ENCODE results near the gene MYOF.
A peak's percentile ranks its signal among the peaks of the same experiment; 100 is the strongest.
"Not testable (repeated sequence)": the region's sequence is repeated elsewhere in the genome, so short reads cannot be mapped to it uniquely, and the experiment has no call there.

Gene MYOF

DNA sequence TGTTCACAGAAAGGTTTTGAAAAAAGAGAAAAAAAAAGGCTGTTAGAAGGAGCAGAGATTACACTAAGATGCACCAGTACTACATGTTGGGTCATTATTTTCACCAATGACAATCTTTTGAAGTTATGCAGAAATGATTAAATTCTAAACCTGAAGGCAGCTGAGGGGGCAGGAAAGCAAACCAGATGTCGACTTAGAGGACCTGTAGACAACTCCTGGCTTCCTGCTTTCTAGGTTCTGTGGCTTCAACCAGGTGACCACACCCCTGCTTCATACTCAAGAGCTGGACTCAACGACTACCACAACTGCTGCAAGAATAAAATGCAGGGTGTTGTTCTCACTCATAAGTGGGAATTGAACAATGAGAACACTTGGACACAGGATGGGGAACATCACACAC is 30.0 kb downstream of the MYOF start:
- DNase-seq = no peak

DNA sequence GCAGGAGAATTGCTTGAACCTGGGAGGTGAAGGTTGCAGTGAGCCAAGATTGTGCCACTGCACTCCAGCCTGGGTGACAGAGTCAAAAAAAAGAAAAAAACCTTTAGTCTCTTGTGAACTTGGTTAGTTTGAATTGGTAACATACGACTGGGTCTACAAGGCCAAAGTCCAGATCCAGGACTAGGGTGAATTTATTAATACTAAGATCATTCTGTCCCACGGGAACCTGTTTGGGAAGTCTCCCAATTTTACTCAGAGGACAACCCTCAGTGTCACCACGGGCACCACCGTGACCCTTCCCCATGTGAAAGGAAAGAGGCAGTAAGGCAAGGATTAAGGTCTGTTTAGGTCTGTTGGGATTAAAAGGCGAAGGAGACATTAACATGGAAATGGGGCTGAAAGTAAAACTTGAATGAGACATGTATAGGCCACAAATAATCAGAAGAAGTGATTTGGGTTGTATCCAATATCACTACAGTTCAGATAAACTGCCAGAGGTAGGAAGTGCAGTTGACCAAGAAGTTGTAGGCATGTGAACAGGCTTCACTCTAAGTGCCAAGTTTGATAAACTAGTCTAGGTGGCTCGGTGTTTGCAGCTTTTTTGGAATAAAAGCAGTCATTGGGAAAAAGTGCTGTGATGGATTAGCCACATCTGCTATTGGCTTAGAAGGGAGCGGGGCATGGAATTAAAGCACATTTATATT is 30.7 kb downstream of the MYOF start:
- DNase-seq = no peak

DNA sequence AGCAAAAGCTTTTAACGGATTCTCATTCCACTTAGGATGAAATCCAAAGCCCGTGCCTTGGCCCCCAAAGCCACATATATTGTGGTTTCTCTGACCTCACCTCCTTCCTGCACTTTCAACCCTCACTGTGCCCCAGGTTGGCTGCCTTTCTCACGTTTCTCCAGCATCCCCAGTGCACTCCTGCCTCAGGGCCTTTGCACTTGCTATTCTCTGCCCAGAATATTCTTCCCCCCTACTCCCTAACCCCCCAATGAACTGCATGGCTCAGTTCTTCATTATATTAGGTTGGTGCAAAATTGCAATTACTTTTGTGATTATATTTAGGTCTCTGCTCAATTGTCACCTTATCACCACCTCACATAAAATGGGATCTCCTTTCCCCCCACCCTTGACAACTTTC is 34.2 kb downstream of the MYOF start:
- DNase-seq = no peak

DNA sequence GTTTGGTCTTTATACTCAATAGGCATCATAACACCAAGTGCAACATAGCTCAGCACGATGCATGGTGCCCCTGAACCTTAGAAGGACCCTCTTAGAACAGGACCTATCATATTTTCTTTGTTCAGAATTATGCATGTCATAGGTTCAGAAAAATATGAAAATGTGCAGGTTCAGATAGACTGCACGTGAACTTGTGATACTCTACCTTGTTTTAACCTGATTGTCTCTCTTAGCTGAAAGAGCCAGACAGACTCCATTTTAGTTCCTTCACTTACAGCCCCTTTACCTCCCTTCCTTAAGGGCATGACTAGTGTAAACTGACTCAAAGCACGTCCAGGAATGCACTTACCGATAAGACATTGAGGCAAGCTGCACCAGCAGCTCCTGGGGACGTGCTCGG is 35.1 kb downstream of the MYOF start:
- DNase-seq = no peak

DNA sequence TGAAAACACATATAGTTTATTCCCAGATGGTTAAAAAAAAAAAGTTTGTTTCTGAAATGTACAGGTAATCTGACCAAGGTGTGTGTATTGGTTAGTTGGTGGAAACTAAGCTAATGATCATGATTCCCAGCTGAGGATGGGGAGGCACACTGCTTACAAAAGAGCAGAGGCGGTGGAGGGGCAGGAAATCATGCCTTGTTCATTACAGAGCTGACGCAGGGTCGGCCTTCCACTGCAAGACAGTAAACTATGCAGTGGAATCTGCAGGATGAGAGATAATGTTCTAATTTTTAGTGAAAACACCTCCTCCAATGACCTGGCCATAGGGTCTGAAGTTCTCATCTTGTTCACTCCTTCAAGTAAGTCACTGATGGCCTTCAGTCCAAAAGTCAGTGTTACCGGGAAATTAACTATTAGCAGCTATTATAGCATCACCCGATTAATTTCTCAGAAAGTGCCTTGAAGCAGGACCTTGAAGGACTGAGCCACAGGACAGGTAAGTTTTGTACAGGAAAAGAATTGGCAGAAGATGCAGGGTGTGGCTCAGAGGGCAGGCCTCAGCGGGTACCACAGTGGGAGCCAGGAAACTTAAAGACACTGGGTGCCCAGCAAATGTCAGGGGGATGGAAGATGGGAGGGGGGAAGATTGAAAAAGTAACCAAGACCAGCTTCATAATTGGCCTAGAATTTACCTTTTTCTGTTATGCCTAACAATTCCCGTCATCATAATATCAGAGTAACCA is 36.0 kb downstream of the MYOF start:
- peak in 1 of 2 experiments; percentile 13 for DNase-seq

DNA sequence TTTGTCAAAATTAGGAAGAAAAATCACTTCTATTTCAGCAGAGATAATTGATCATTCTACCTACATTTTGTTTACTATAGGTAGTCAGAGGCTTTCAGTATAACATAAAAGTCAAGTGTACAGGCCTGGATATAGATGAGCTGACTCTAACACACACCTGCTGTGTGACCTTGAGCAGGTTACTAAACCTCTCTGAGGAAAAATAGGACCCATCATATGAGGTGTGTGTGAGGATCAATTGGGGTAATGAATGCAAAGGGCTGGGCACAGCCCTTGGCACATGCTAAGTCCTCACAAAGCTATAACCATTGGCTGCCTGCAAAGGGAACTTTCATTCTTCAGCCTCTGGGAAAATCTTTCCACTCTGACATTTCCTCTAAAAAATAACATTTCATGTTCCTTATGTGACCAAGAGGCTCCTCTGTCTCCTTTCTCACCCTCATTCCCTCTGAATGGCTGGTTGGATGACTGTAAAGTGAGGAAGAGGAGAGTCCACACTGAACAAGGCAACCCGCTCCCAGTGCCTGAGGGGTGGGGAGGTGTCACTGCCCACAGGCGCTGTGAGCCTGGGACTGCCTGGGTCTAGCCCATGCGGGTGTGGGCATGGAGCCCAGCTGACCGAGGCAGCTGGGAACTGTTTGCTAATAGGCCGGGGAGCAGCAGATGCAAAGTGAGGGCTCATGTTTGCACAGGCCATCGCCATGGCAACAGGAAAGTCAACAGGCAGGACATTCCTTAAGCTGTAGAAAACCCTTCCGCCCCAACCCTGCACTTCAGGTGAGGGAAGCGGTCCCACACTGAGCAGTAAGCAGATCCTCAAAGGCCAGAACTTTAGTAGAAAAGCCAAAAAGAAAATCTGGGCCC is 36.8 kb downstream of the MYOF start:
- DNase-seq = peak; percentile 93

DNA sequence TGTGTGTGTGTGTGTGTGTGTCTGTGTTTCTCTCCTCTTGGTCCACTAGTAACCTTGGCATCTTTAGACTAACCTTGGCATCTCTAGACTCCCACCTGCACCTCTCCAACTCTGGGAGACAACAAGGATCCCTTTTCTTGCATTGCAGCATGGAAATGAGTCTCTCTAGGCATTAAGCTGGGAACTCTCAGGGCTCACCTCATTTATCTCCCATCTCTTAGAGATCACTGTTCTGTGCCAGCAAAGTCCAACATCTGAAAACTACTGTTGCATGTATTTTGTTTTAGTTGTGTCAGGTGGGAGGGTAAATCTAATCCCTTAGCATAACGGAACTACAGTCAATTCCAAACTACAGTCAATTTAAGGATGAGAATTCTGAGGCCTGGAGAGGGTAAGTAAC is 38.7 kb downstream of the MYOF start:
- DNase-seq = no peak

DNA sequence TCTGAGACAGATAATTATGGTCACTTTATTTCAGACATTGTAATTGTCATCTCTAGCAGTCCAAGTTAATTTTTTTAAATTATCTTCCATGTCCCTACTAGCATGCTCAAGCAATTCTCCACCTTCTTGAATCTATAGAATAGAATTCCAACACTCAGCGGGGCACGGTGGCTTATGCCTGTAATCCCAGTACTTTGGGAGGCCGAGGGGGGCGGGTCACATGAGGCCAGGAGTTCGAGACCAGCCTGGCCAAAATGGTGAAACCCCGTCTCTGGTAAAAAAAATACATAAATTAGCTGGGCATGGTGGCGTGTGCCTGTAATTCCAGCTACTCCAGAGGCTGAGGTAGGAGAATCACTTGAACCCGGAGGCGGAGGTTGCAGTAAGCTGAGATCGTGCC is 39.4 kb downstream of the MYOF start:
- not testable (repeated sequence) for DNase-seq

DNA sequence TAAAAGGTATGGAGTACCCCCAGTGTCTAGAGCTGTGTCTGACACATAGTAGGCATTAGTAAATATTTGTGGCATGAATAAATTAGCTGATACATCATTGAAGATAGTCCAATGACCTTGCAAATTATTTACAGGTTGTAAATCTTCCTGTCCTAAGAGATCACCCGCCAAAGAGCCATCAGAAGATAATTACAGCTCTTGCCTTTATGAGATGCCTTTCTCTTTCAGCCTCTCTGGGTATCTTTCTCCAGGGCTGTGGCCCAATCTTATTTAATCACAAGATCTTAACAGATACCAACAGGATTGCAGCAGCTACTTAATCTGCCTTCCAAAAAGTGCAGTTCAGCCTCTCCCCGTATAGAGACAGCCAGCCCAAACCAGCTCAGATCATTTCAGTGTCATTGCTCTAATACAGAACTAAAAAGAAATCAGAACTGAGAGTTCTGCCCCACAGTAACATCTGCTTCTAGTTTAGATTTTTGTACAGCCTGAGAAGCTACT is 41.5 kb downstream of the MYOF start:
- no peak for DNase-seq

DNA sequence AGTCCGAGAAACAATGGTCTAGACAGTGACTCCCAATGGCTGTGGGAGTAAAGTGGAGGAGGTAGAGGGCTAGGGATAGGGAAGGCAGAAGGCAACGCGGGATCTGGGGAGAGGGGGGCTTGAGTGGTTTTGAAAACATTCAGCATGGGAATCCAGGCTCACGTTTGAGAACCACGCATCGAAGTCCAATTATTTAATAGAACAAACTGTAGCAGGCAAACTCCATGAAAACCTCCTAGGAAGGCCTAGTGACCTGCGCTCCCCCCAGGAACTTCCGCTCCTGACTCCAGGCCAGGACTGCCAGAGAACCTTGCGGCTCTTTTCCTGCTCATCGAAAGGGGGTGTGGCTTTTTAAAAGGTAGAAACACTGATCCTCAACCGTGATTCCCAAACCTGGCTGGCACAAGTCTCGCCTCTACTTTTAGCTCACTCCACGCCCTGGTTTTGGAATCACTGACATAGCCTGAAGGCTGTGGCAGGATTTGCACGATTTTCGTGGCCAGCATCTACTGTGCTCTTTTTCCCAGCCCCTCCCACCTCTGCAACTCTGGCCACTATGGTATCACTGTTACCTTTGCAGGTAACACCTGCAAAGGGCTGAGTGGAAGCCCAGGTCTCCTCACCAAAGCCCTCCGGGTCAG is 43.4 kb downstream of the MYOF start:
- peak in 1 of 2 experiments; percentile 20 for DNase-seq

DNA sequence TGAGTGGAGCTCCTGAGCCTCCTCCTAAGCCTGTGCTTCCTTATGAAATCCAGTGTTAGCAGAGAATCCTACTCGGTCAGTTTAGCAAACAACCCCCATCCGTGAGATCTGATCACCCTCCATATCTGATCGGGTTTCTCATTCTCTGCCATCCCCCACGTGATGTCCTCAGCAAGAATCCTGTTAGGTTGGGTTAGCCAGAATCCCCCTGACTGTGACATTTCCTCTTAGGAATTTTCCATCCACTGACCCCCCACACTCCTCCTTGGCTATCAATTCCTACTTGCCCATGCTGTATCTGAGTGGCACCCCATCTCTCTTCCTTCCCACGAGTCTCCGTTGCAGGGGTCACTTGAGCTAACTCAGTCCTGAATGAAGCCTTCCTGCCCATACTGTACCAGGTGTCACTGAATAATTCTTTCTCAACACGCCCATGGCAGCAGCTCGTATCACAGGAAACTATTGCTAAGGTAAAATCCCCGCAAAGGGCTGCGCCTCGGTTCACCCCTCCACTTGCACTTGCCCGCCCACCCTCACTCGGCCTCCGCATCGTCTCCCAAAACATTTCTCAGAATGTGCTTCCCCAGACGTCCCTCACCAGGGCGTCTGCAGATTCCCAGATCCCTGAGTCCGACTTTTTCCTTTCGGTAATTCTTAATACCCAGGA is 44.1 kb downstream of the MYOF start:
- no peak for DNase-seq

DNA sequence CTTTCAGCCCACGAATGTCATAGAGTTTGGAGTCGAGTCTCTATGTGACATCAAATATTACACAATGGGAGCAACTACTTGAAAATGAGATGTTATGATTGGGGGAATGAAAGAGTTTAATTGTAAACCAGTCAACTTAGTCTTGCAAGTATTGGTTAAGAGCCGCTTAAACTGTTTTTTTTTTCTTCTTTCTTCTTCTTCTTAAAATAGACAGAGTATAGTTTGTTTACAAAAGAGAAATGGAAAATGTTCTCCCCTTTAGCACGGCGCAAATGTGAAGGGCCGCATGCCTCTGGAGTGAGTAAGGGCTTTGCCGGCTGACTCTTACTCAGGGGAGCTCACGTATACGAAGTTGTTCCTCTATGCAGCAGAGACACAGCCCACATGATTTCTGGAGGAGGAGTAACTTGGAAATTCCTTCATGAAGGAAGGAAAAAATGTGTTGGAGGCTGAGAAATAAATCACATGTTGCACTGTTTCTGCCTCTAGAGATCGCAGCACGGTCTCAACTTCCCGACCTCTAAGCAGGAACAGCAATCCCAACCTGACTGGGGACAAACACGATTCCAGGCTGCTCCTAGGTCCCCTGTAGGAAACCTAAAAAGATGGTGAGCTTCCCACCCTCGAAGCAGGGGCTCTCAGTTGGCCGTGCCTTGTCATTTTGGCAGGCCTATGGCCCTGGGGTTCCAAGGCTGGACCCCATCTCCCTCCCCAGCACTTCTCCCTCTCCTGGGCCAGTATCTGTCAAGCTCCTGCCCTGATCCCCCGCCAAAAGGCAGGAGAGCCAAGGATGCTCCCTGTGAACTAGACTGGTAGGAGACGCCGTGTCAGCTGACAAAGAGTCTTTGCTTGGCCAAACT is 44.8 kb downstream of the MYOF start:
- DNase-seq = no peak

DNA sequence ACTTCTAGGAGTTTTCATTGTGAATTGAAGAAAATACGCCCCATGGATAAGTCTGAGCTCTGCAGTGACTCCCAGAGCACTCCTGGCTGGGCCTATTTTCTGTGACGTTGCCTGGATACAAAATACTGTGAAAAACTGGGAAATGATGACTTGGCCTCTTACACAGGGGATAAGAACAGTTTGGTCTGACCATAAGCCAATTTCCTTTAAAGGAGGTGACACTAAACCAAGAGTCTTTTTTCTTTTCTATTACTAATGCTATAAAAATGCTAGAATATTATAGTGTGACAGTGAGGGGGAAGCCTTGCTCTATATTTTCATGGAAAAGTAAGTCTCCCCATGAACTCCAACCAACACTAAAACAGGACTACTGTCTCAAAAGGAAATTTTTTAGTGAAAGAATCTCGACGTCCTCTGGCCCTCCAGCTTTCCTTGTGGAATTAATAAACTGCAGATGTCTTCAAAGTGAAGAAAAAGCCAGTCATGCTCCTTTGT is 45.5 kb downstream of the MYOF start:
- no peak for DNase-seq

DNA sequence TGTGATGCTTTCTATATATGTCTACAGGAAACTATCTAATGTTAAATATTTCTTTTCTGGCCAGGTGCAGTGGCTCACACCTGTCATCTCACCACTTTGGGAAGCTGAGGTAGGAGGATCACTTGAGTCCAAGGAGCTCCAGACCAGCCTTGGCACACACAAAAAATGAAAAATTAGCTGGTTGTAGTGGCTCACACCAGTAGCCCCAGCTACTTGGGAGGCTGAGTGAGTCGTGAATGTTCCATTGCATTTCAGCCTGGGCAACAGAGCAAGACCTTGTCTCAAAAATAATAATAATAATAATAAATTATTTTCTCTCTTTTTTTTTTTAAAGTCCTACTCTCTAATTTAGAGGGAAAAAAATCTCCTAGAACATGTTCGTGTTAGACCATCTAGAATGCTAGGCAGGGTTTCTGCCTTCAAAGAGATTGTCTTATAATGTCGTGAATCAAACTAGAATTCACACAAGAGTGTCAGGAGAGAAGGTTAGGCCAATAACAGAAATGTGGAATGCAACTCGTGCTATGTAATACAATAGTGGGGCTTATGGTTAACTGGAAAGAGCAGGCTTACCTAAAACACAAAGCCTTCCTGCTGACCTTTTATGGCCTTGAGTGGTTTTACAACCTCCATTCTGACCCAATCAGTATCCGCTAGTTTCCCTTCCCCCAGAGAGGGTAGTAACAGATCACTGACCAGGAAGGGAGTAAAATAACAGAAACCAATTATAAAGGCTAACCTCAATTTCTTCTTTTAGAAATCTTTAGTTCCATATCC is 46.3 kb downstream of the MYOF start:
- DNase-seq = no peak

DNA sequence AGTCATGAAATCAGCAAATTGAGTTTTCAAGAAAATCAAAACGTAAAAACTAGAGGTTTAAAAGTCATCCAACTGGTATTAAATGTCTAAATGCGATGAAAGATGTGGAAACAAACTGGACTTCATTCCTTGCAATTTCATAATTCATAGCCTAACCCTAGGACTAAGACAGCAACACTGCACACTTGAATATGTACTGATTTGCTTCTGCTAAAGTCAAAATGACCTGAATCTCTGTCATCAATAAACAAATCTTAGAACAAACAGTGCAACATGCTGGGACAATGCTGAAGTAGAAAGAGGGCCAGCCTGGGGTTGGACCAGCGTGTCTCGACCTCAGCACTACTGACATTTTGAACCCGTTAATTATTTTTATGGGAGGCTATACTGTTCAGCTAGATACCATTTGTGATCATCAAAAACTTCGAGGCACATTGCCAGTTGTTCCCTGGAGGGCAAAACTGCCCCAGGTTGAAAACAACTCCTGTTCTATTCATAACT is 47.1 kb downstream of the MYOF start:
- DNase-seq = no peak

DNA sequence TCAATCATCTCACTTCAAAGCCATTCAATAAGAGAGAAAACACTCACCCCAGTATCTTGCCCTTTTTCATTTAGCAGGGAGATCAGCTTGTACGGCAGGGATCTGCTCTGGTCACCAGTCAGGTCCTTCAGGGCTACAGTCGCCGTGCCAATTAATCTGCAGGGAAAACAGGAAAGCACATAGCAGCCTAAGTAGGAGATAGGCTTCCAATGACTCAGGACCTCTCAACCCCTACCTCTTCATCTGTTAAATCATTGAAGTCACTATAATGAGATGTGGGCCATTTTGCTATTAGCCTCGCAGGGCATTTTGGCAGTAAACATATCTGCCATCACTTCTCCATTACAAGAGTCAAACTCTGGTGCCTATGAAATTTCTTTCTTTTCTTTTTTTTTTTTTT is 50.8 kb downstream of the MYOF start:
- DNase-seq = no peak

DNA sequence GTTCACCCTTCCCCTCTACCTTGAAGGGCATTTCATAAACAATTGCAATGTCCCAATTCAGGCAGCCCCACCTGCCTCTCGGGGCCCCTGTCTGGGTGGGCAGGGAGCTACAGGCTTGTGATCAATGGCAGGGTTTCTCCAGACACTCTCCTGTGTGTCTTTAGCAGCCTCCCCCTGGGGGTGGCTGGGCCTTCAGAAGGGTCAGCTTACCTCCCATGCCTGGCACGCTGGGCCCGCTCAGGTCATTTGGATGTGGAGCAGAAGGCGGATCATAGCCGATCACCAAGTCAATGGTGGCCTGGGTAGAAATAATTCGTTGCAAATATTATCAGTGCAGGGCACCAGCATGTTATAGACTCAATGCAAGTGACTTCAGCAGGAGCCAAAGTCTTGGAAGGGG is 56.3 kb downstream of the MYOF start:
- DNase-seq = no peak

DNA sequence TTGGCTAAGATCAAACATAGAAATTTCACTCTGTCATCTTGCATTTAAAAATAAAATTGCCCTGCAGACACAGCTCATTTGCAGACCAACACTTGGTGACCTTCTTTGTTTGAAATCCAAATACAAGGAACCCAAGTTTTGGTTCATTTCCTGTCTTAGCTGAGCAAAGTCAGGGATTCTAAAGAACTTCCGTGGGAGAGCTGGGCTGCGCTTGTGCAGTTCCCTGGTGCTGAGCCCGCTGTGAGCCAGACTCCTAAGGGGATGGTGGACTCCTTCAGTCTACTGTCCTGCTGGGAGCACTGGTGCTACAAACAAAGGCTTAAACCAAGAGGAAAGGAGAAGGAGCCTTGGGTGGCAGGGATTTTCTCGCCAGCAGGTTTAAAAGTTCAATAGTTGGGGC is 60.0 kb downstream of the MYOF start:
- DNase-seq = no peak

DNA sequence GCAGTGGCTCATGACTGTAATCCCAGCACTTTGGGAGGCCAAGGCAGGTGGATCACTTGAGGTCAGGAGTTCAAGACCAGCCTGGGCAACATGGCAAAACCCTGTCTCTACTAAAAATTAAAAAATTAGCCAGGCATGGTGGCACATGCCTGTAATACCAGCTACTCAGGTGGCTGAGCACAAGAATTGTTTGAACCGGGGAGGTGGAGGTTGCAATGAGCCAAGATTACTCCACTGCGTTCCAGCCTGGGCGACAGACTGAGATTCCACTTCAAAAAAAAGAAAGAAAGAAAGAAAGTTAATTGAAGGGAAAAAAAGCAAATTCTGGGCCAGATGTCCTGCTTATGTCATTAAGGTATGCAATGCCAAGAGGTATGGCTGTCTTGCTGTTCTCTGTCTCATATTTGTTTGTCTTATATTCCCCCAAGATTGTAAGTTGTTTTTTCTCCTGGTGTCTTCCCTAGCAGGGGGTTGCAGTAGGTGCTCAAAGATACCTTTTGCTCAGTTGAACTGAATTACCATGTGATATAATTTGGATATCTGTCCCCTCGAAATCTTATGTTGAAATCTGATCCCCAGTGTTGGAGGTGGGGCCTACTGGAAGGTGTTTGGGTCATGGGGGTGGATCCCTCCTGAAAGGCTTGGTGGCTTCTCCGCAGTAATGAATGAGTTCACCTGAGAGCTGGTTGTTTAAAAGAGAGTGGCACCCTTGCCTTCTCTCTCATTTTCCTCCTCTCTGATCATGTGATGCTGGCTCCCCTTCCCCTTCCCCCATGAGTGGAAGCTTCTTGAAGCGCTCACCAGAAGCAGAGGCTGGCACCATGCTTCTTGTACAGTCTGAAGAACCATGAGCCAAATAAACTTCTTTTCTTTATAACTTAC is 60.9 kb downstream of the MYOF start:
- no peak for DNase-seq
